ENCODE results near the gene DIDO1.

Gene DIDO1

GRCh38 chr20:62892348-62893304, 33.7 kb downstream of the DIDO1 start:
- no peak for DNase-seq
- no peak overlapping the region for H3K27ac ChIP-seq (ENCODE audit: low read length)
- H3K4me1 ChIP-seq (ENCODE audit: low read length) = 0 out of 2 replicates have a peak, but pooled peaks cover 2% of the 10 kb centered on the region
- H3F3A ChIP-seq (ENCODE audit: insufficient read depth, low read length) = no peaks in the 10 kb centered on the region
- no peaks in the 10 kb centered on the region for H3K79me2 ChIP-seq (ENCODE audit: low read length)
- no peaks in the 10 kb centered on the region for H3K9me2 ChIP-seq (replicated peaks; ENCODE audit: insufficient read depth, low read length)
- no peaks in the 10 kb centered on the region for H3K9me3 ChIP-seq (replicated peaks; ENCODE audit: insufficient read depth, low read length)
- no peak overlapping the region for H2AFZ ChIP-seq (ENCODE audit: low read length)
- TF ChIP-seq EZH2 (optimal IDR thresholded peaks at IDR 0.05; ENCODE audit: low read depth, low read length) (no peak), CTCF (IDR thresholded peaks at IDR 0.05; ENCODE audit: low read length) (no peak), EZH2phosphoT487 (IDR thresholded peaks at IDR 0.05; ENCODE audit: low read length) (no peak)
- no peaks in the 10 kb centered on the region; the same call in 1 of the 2 replicates for H4K20me1 ChIP-seq (ENCODE audit: insufficient read depth, low read length)
- H3K27me3 ChIP-seq (replicated peaks; ENCODE audit: insufficient read depth, low read length) = no peaks in the 10 kb centered on the region
- H3K36me3 ChIP-seq (replicated peaks; ENCODE audit: insufficient read depth, low read length) = peaks cover 12% of the 10 kb centered on the region
- no peak overlapping the region for H3K4me3 ChIP-seq (ENCODE audit: low read length)
- no peak overlapping the region for H3K9ac ChIP-seq (ENCODE audit: low read length)
- no peak overlapping the region for H3K4me2 ChIP-seq (ENCODE audit: low read depth, low read length)

GRCh38 chr20:62891111-62891510, 35.2 kb downstream of the DIDO1 start:
- Histone ChIP-seq H3K79me2 (ENCODE audit: low read length) (no peaks in the 10 kb centered on the region), H3K9ac (ENCODE audit: low read length) (no peak overlapping the region), H2AFZ (ENCODE audit: low read length) (no peak overlapping the region), H3K9me3 (replicated peaks; ENCODE audit: insufficient read depth, low read length) (no peaks in the 10 kb centered on the region), H3K4me2 (ENCODE audit: low read depth, low read length) (no peak overlapping the region), H3K4me3 (ENCODE audit: low read length) (no peak overlapping the region), H3K27me3 (replicated peaks; ENCODE audit: insufficient read depth, low read length) (no peaks in the 10 kb centered on the region), H3F3A (ENCODE audit: insufficient read depth, low read length) (peaks cover 6% of the 10 kb centered on the region), H3K27ac (ENCODE audit: low read length) (no peak overlapping the region), H3K9me2 (replicated peaks; ENCODE audit: insufficient read depth, low read length) (no peaks in the 10 kb centered on the region), H4K20me1 (ENCODE audit: insufficient read depth, low read length) (no peaks in the 10 kb centered on the region; the same call in 1 of the 2 replicates), H3K36me3 (replicated peaks; ENCODE audit: insufficient read depth, low read length) (peaks cover 12% of the 10 kb centered on the region), H3K4me1 (ENCODE audit: low read length) (peaks cover 11% of the 10 kb centered on the region)
- no peak for DNase-seq
- TF ChIP-seq EZH2 (optimal IDR thresholded peaks at IDR 0.05; ENCODE audit: low read depth, low read length) (no peak), EZH2phosphoT487 (IDR thresholded peaks at IDR 0.05; ENCODE audit: low read length) (no peak)

GRCh38 chr20:62890444-62890843, 35.9 kb downstream of the DIDO1 start:
- H3F3A ChIP-seq (ENCODE audit: insufficient read depth, low read length) = peaks cover 12% of the 10 kb centered on the region
- no peaks in the 10 kb centered on the region for H3K79me2 ChIP-seq (ENCODE audit: low read length)
- no peaks in the 10 kb centered on the region for H3K9me2 ChIP-seq (replicated peaks; ENCODE audit: insufficient read depth, low read length)
- no peak overlapping the region for H2AFZ ChIP-seq (ENCODE audit: low read length)
- no peaks in the 10 kb centered on the region for H3K9me3 ChIP-seq (replicated peaks; ENCODE audit: insufficient read depth, low read length)
- no peak overlapping the region for H3K9ac ChIP-seq (ENCODE audit: low read length)
- H3K4me3 ChIP-seq (ENCODE audit: low read length) = no peak overlapping the region
- peaks cover 12% of the 10 kb centered on the region for H3K36me3 ChIP-seq (replicated peaks; ENCODE audit: insufficient read depth, low read length)
- DNase-seq = no peak
- no peaks in the 10 kb centered on the region; the same call in 1 of the 2 replicates for H4K20me1 ChIP-seq (ENCODE audit: insufficient read depth, low read length)
- TF ChIP-seq CTCF (IDR thresholded peaks at IDR 0.05; ENCODE audit: low read length) (no peak), EZH2 (optimal IDR thresholded peaks at IDR 0.05; ENCODE audit: low read depth, low read length) (no peak), EZH2phosphoT487 (IDR thresholded peaks at IDR 0.05; ENCODE audit: low read length) (no peak)
- no peaks in the 10 kb centered on the region for H3K27me3 ChIP-seq (replicated peaks; ENCODE audit: insufficient read depth, low read length)
- no peak overlapping the region for H3K27ac ChIP-seq (ENCODE audit: low read length)
- peaks cover 18% of the 10 kb centered on the region for H3K4me1 ChIP-seq (ENCODE audit: low read length)
- H3K4me2 ChIP-seq (ENCODE audit: low read depth, low read length) = no peak overlapping the region
